Thoracic aorta (tissue), 2 donors: ENCODE results near the gene TMEM18. TPM values are rescaled to one million over a fixed set of nuclear protein-coding genes. Genes with fewer than 3 reads are reported as not detected.
A peak's percentile ranks its signal among the peaks of the same experiment; 100 is the strongest.
"Not testable (repeated sequence)": the region's sequence is repeated elsewhere in the genome, so short reads cannot be mapped to it uniquely, and the experiment has no call there.

Source experiments
- ATAC-seq: fragments of 150-250 bp; one replicate; pipeline ENCODE4 v1.8.0; 2017; ENCODE audit warnings: low read depth; ENCODE audit not compliant: insufficient number of reproducible peaks, low FRiP score
- DNase-seq: peaks from one replicate; pipeline ENCODE4 v3.0.0-alpha.2; 2020; ENCODE audit warnings: low spot score
- H3K27ac ChIP-seq, 2 donors: fragments of 200-600 bp; sonication (generic); 1 replicate in 1 of 2; 2 replicates in 1 of 2; pipeline ENCODE4 v1.5.1; 2016; ENCODE audit warnings: mild to moderate bottlenecking in 2 of 2, moderate library complexity in 2 of 2
- H3K27me3 ChIP-seq: fragments of 200-600 bp; sonication (generic); replicated peaks from 2 replicates; pipeline ENCODE4 v1.6.0; 2016; ENCODE audit warnings: mild to moderate bottlenecking; ENCODE audit not compliant: insufficient read depth
- H3K36me3 ChIP-seq: fragments of 200-600 bp; sonication (generic); one replicate; pipeline ENCODE4 v1.5.1; 2016
- H3K4me1 ChIP-seq, 2 donors: fragments of 200-600 bp; sonication (generic); 1 replicate in 1 of 2; 2 replicates in 1 of 2; pipeline versions ENCODE4 v1.5.1 to v1.6.0; 2016; ENCODE audit warnings: low read depth in 2 of 2, mild to moderate bottlenecking in 1 of 2; ENCODE audit not compliant: control insufficient read depth in 1 of 2
- H3K4me3 ChIP-seq: fragments of 200-600 bp; sonication (generic); 2 replicates; pipeline ENCODE4 v1.5.1; 2016; ENCODE audit warnings: mild to moderate bottlenecking
- H3K9me3 ChIP-seq: fragments of 200-600 bp; sonication (generic); 2 replicates; pipeline ENCODE4 v1.5.1; 2016
- CTCF ChIP-seq: fragments of 200-600 bp; sonication (generic); IDR thresholded peaks from one replicate; pipeline ENCODE4 v1.5.1; 2019; ENCODE audit warnings: antibody characterized with exemption
- total RNA-seq, 2 donors: library from RNA; depleted of rRNA; stranded (reverse); fragments of >200 nt; gene quantifications; one replicate each; pipeline versions ENCODE4 v1.1.0 to v1.2.3, GENCODE V29; 2016

Gene TMEM18
- total RNA-seq, 2 donors from 2014 or later, result 3.1 to 14.8 TPM

GRCh38 chr2:714005-714741 lies 37.0 kb upstream of the TMEM18 start:
- no peak overlapping the region for H3K4me3 ChIP-seq
- DNase-seq, result no peak
- H3K9me3 ChIP-seq, result no peaks in the 10 kb centered on the region
- peaks cover 0 to 5% of the 10 kb centered on the region in 2 donors for H3K4me1 ChIP-seq
- H3K27ac ChIP-seq, result no peak overlapping the region
- no peak for ATAC-seq
- TF ChIP-seq CTCF, result peak; percentile 29
- H3K27me3 ChIP-seq, result no peaks in the 10 kb centered on the region
- H3K36me3 ChIP-seq, result no peaks in the 10 kb centered on the region

DNA sequence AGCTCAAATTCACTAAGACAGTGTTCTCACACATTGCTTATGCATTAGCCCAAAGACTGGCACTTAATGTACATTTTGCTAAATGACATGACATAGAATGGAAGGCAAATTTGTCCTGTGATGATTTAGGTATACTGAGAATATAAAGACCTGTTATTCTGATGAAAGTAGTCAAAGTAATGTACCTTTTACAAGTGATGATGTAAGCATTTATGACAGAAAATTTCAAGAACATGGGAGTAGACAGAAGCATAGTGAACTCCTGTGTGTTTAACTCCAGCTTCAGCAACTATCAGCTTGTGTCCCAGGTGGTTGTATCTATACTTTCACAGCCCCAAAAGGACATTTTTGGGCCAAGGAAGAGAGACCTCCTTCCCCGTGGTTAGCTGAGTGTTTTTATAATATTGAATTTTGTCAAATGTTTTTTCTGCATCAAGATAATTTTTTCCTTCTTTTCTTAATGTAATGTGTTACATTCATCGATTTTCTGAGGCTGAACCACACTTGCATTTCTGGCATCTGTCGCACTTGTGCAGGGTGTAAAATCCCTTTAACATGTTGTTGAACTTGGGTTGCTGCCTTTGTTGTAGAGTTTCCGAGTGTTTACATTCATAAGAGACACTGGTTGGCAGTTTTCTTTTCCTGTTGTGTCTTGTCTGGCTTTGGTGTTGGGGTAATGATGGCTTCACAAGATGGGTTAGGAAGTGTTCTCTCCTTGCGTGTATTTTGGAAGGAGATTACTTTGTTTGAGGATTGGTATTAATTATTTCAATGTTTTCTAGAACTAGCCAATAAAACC lies 33.9 kb upstream of the TMEM18 start:
- Histone ChIP-seq H3K36me3 (no peaks in the 10 kb centered on the region), H3K4me1 (peaks cover 0 to 8% of the 10 kb centered on the region in 2 donors), H3K4me3 (no peak overlapping the region), H3K27ac (no peak overlapping the region), H3K9me3 (no peaks in the 10 kb centered on the region), H3K27me3 (no peaks in the 10 kb centered on the region)
- TF ChIP-seq CTCF, result no peak
- ATAC-seq (no peak), DNase-seq (no peak)

- no peaks in the 10 kb centered on the region for H3K9me3 ChIP-seq
- peaks cover 0 to 8% of the 10 kb centered on the region in 2 donors for H3K4me1 ChIP-seq
- H3K27me3 ChIP-seq, result no peaks in the 10 kb centered on the region
- no peak for TF ChIP-seq CTCF
- H3K27ac ChIP-seq, result no peak overlapping the region
- no peak for DNase-seq
- no peaks in the 10 kb centered on the region for H3K36me3 ChIP-seq
- no peak for ATAC-seq
- H3K4me3 ChIP-seq, result peak overlapping the region; percentile 54
These were observed 32.0 kb upstream of the TMEM18 start for GRCh38 chr2:709138-709765.

GRCh38 chr2:708667-709066 lies 31.5 kb upstream of the TMEM18 start:
- no peak for TF ChIP-seq CTCF
- H3K27me3 ChIP-seq, result no peaks in the 10 kb centered on the region
- no peak overlapping the region for H3K4me3 ChIP-seq
- DNase-seq, result no peak
- peaks cover 0 to 8% of the 10 kb centered on the region in 2 donors for H3K4me1 ChIP-seq
- no peaks in the 10 kb centered on the region for H3K9me3 ChIP-seq
- H3K27ac ChIP-seq, result no peak overlapping the region
- H3K36me3 ChIP-seq, result no peaks in the 10 kb centered on the region
- ATAC-seq, result no peak

DNA sequence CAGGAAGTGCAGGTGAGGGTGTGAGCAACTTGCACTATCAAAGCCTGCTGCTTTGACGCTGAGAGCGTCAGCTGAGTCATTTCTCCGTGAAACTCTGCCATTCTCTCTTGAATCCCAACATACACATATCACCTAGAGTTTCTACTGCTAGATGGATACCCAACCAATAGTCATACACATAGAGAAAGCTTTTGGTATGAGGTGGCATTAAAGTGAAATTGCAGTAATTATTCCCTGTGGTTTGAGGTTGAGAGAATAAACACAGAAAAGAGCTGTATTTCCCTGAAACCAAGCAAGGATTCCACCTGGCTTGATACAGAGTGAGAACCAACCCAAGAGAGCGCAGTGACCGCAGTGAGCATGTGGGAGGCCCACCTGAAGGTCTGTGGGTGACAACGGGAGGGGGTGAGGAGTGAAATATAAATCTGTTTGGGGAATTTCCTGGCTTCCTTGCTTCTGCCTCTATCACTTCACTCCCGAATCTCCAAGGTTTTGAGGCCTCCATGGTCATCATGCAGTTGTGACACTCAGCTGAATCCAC lies 28.8 kb upstream of the TMEM18 start:
- no peaks in the 10 kb centered on the region for H3K36me3 ChIP-seq
- ATAC-seq (no peak), DNase-seq (no peak)
- no peak for TF ChIP-seq CTCF
- peaks cover 0 to 8% of the 10 kb centered on the region in 2 donors for H3K4me1 ChIP-seq
- no peak overlapping the region for H3K4me3 ChIP-seq
- H3K27ac ChIP-seq, result no peak overlapping the region
- H3K9me3 ChIP-seq, result no peaks in the 10 kb centered on the region
- H3K27me3 ChIP-seq, result no peaks in the 10 kb centered on the region

- H3K9me3 ChIP-seq, H3K4me3 ChIP-seq, ATAC-seq, H3K27me3 ChIP-seq, H3K27ac ChIP-seq, H3K36me3 ChIP-seq, H3K4me1 ChIP-seq, DNase-seq: not testable (repeated sequence)
These were observed 25.6 kb upstream of the TMEM18 start for GRCh38 chr2:702765-703164.
